Suprapubic skin (tissue), 4 donors: Measurements from ENCODE around the gene PSMB4.

Experiments used
- CTCF ChIP-seq, 2 donors: fragments of 200-600 bp in 1 of 2; fragments of 450-650 bp in 1 of 2; sonication (generic) in 1 of 2; IDR thresholded peaks; one replicate each; pipeline ENCODE4 v1.5.1; 2016 to 2019; ENCODE audit warnings: antibody characterized with exemption in 2 of 2, mild to moderate bottlenecking in 1 of 2, moderate library complexity in 1 of 2
- EP300 ChIP-seq: sonication (generic); formaldehyde crosslinking; IDR thresholded peaks from one replicate; pipeline ENCODE4 v1.6.1; 2017; ENCODE audit warnings: antibody characterized with exemption
- POLR2A ChIP-seq, 2 donors: fragments of 450-650 bp; IDR thresholded peaks; one replicate each; pipeline ENCODE4 v1.6.1; 2017; ENCODE audit warnings: antibody characterized with exemption in 2 of 2, mild to moderate bottlenecking in 2 of 2, moderate library complexity in 2 of 2
- POLR2AphosphoS5 ChIP-seq, 3 donors: sonication (generic); formaldehyde crosslinking; IDR thresholded peaks; one replicate each; pipeline ENCODE4 v1.6.1; 2017; ENCODE audit warnings: antibody characterized with exemption in 3 of 3

- TF ChIP-seq CTCF (IDR thresholded peaks at IDR 0.05) (no peak), POLR2A (IDR thresholded peaks at IDR 0.05) (no peak), EP300 (no peak), POLR2AphosphoS5 (IDR thresholded peaks at IDR 0.05) (no peak)
These were observed 2.5 kb downstream of the PSMB4 start for GRCh38 chr1:151401860-151402259.
